Activated T-cell treated with anti-CD3 and anti-CD28 coated beads for 24 hours (primary cell): ENCODE data around the gene MAL.
"Not testable (repeated sequence)": the region's sequence is repeated elsewhere in the genome, so short reads cannot be mapped to it uniquely, and the experiment has no call there.

Experiments used
- DNase-seq: peaks from one replicate; pipeline ENCODE4 v3.0.0-alpha.2; 2020; ENCODE audit warnings: low read depth

The MAL gene

DNA sequence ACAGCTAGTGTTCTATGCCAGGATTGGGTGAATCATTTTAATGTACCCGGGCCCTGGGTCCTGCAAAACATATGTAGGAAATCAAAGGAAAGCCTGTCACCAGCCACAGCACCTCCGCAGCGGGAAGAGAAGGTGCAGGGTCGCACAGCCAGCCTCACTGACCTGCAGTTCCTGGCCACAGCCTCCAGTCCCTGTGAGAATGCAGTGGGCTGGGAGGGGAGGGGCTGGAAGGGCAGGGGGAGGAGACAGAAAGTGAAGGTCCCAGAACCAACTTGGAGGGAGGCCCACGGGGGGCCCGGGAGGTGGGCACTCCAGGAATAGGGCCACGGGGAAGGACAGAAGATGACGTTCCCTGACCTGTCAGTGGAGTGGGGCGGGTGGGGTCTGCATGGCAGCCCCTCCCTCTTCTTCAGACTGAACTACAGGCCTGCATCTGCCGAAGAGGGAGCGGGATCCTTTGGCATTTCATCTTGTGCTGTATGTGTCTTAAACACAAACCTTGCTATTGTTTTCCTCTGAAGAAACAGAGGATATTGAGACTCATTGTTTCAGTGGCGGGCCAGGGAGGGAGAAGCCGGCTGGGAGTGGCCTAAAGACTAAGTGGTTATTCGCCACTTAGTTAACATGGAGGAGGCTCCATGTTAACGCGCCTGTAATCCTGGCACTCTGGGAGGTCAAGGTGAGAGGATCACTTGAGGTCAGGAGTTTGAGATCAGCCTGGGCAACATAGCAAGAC, 7.5 kb downstream of the MAL start:
- DNase-seq, result no peak

DNA sequence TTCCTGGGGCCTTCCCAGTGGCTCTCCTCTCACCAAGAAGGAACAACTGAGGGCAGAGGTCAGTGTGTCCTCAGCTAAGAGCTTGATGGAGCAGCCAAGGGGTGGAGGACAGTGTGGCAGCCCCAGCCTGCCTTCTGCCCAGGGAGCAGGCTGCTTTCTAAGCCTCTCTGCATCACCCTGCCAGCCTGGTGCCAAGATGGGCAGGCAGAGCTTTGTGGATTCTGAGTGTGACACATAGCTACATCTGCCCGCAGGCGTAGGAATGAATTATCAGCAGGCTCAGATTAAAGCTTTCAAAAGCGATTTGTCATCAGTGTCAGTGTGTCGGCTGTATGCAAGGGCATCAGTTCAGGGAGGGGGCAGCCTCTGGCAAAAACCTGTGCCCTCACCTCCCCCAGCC, 8.7 kb downstream of the MAL start:
- DNase-seq, result no peak

DNA sequence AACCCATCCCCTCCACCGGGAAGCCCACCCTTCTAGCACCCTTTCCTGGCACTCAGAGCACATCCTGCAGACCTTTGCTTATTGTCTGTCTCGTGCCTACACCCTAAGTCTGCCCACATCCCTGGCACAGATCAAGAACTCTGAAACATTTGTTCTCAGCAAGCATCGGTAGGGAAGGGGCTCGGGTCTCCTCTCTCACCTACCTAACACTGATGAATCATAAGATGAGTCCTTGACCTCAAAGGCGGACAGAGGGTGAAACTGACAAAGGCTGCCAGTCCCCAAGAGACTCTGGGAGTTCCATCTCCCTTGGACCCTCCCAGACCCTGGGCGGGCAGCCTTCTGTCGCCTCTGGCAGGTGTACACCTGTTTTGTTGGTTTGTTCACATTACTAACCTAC, 9.3 kb downstream of the MAL start:
- no peak for DNase-seq

DNA sequence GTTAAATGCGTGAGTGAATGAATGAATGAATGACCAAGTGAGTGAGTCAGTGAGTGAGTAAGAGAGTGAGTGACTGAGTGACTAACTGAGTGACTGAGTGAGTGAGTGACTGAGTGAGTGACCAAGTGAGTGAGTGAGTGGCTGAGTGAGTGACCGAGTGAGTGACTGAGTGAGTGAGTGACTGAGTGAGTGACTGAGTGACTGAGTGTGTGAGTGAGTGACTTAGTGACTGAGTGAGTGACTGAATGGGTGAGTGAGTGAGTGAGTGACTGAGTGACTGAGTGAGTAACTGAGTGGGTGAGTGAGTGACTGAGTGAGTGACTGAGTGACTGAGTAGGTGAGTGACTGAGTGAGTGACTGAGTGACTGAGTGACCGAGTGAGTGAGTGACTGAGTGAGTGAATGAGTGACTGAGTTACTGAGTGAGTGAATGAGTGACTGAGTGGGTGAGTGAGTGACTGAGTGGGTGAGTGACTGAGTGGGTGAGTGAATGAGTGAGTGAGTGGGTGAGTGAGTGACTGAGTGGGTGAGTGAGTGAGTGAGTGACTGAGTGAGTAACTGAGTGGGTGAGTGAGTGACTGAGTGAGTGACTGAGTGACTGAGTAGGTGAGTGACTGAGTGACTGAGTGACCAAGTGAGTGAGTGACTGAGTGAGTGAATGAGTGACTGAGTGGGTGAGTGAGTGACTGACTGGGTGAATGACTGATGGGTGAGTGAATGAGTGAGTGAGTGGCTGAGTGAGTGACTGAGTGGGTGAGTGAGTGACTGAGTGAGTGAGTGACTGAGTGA, 11.3 kb downstream of the MAL start:
- DNase-seq, result no peak

DNA sequence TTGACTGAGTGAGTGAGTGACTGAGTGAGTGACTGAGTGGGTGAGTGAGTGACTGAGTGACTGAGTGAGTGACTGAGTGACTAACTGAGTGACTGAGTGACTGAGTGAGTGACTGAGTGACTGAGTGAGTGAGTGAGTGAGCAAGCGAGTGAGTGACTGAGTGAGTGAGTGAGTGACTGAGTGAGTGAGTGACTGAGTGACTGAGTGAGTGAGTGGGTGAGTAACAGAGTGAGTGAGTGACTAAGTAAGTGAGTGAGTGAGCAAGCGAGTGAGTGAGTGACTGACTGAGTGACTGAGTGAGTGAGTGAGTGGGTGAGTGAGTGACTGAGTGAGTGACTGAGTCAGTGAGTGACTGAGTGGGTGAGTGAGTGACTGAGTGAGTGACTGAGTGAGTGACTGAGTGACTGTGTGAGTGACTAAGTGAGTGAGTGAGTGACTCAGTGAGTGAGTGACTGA, 11.9 kb downstream of the MAL start:
- no peak for DNase-seq

DNA sequence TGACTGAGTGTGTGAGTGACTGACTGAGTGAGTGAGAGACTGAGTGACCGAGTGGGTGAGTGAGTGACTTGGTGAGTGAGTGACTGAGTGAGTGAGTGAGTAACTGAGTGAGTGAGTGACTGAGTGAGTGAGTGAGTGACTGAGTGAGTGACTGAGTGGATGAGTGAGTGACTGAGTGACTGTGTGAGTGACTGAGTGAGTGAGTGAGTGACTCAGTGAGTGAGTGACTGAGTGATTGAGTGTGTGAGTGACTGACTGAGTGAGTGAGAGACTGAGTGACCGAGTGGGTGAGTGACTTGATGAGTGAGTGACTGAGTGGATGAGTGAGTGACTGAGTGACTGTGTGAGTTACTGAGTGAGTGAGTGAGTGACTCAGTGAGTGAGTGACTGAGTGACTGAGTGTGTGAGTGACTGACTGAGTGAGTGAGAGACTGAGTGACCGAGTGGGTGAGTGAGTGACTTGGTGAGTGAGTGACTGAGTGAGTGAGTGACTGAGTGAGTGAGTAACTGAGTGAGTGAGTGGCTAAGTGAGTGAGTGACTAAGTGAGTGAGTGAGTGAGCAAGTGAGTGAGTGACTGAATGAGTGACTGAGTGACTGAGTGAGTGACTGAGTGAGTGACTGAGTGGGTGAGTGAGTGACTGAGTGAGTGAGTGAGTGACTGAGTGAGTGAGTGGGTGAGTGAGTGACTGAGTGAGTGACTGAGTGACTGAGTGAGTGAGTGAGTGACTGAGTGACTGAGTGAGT, 12.5 kb downstream of the MAL start:
- not testable (repeated sequence) for DNase-seq

DNA sequence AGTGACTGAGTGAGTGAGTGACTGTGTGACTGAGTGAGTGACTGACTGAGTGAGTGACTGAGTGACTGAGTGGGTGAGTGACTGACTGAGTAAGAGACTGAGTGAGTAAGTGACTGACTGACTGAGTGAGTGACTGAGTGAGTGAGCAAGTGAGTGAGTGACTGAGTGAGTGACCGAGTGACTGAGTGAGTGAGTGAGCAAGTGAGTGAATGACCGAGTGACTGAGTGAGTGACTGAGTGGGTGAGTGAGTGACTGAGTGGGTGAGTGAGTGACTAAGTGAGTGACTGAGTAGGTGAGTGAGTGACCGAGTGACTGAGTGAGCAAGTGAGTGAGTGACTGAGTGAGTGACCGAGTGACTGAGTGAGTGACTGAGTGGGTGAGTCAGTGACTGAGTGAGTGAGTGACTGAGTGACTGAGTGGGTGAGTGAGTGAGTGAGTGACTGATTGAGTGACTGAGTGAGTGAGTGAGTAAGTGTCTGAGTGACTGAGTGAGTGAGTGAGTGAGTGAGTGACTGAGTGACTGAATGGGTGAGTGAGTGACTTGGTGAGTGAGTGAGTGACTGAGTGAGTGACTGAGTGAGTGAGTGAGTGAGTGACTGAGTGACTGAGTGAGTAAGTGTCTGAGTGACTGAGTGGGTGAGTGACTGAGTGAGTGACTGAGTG, 13.3 kb downstream of the MAL start:
- no peak for DNase-seq

DNA sequence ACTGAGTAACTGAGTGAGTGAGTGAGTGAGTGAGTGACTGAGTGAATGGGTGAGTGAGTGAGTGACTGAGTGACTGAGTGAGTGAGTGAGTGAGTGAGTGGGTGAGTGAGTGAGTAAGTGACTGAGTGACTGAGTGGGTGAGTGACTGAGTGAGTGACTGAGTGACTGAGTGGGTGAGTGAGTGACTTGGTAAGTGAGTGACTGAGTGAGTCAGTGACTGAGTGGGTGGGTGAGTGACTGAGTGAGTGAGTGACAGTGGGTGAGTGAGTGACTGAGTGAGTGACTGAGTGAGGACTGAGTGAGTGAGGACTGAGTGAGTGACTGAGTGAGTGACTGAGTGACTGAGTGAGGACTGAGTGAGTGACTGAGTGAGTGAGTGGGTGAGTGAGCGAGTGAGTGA, 13.9 kb downstream of the MAL start:
- DNase-seq, result no peak

DNA sequence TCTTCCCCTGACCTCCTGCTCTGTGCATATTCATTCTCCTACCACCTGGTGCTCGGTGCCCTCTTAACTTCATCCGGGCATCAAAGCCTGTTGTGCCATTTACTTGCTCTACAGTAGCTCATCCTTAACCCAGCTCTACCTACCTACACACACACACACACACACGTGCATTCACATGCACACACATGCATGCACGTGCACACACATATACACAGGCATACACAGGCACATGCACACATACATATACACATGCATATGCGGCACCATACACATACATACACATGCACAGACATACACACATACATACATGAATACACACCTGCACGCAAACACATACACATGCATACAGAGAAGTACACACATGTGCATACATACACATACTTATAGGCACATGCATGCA, 14.5 kb downstream of the MAL start:
- no peak for DNase-seq

DNA sequence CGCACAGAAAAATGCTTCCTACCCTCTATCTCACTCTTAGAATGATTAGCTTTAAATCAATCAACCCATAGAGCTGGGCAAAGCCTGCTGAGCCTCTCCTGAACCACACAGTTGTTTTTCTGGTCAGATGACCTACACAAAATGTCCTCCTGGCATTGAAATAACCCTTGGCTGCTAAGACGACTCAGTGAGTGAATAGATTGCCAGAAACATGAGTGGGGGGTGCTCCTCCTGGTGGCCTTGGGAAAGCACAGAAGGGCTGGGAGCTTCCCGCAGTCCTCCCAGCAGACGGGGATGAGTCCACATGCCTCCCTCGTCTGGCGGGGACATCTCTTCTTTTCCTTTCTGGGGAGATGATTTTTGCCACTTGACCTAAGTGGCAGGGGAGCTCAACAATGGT, 14.9 kb downstream of the MAL start:
- no peak for DNase-seq

DNA sequence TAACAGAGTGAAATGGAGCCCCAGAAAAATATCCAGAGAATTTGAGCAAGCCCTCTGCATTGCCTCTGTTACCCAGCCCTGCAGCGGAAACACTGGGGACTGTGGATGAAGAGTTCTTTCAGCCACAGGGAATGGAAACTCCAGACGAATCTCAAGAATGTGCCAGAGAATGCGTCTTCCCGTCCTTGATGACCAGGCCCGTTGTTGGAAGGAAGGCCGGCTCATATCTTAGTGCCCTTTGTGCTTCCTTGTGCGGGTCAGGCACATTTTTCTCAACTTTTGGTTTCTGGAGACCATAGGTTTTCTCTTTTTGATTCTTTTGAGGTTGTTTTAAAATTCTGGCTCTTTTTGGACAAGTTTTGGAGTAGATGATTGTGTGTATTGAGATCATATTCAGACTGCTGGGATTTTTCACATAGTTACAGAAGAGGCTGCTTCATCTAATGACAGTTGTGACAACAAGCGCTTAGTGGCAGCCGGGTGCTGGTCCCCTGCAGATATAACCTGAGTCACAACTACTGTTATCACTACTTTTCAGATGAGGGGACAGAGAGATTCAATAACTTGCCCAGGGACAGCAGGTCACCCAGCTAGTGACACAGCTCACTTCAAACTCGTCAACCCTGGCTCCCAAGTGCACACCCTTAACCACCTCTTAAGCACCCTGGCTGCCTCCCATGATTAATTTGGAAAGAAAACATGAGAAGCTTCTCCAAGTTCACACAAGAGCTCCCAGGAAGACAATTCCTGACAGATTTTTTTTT, 15.7 kb downstream of the MAL start:
- no peak for DNase-seq

DNA sequence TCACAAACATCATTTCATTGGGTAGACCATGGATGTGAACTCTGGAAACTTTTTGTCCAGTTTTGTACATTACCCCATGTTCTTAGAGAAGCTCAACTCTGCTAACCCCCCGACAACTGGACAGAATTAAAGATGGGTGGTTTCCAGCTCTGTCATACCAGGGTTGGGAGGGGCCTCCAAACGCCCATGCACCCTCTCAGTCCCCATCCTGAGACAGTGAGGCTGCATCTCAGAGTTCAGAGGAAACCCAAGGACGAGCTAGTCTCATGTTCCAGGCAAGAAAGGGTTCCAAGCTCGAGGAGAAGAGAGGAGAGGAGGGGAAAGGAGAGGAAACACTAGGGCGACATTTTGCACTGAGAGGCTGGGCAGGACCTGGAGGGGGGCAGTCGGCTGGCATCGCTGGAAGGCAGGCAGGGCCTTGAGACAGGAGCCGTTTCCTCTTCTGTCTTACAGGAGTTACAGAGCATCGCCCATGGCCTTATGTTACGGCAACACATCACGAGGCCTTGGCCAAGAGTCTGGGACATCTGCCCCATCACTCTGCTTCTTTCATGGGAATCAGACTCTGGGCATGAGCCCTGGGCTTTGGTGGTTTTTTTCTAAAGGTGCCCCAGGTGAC, 16.4 kb downstream of the MAL start:
- DNase-seq, result no peak

DNA sequence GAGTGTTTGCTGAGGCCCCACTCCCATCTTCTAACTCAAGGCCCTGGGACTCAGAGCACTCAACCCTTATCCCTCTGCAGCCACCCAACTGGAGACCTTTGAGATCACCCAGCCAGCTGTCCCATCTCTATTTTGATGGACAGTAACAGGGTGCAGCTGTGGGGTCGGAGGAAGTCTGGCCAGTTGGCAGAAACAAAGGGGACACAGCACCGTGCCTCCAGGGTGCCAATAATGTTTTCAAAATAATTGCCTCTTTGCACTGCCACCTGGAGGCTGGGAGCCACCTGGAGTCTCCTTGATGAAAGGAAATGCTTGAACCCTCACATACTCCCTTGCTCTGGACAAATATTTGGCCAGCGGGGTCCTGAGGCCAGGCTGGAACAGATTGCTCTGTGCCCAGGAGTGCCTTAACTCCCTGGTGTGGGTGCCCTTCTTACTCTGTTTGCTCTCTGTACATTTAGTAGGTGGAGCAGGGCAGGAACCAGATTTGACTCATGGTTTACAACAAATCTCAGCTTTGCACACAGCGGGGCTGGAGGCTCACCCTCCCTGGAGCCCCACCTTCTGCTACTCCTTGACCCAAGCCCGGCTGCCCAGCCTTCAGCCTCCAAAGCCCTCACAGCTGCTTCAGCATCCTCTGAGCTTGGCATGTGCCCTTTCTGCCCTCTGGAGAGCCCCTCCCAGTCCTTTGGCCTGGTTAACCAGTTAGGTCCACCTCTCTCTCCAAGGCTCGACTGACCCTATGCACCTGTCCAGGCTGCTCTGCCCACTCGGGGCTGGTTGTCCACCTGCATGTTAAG, 17.2 kb downstream of the MAL start:
- DNase-seq, result no peak

DNA sequence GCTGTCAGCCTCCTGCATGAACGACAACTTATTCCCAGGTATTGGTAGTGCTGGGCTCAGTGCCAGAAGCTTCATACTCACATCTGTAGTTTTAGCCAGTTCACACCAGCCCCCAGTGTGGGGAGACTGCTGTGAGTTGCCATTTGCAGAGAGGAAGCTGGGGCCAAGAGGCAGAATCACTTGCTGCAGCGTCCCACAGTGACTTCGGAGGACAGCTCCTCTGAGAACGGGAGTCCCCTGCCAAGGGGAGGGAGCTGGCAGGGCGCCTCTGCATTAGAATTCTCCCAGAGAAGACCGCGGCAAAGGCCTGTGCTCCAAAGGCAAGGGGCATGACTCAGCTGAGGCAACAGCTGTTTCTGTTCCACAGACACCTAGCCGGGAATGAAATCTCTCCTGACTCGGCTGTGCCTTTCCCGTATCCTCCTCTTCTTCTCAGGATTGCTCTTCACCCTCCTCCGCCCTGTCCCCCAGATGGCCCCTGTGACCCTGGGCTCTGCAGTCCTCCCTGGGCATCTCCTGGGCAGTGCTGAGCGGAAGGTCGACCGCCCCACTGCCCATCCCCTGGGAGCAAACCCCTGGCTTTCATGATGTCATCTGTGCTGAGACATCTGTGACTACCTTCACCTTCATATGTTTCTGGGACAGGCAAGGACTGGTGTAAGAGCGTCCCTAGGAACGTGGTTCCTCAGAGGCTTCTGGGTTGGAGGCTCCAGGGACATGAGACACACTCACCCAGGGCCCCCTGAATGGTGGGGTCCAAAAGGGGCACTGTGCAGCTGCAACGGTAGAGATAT, 18.0 kb downstream of the MAL start:
- no peak for DNase-seq

DNA sequence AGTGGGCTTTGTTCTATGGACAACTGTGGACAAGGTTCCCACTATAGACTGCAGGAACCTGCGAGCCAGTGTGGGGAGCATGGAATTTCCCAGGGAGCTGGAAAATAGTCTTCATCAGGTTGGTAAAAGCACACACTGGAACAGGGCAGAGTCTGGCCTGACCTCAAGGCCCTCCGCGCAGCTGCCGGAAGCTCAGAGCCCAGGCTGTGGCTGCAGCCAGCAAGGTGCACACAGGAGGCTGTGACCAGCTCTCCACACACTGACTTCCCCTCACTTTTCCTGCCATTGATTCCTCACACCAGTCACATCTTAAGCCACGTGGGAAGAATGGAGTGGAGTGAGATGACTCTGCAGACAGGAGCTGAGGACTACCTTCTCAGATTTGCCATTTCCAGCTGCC, 19.1 kb downstream of the MAL start:
- DNase-seq, result no peak

DNA sequence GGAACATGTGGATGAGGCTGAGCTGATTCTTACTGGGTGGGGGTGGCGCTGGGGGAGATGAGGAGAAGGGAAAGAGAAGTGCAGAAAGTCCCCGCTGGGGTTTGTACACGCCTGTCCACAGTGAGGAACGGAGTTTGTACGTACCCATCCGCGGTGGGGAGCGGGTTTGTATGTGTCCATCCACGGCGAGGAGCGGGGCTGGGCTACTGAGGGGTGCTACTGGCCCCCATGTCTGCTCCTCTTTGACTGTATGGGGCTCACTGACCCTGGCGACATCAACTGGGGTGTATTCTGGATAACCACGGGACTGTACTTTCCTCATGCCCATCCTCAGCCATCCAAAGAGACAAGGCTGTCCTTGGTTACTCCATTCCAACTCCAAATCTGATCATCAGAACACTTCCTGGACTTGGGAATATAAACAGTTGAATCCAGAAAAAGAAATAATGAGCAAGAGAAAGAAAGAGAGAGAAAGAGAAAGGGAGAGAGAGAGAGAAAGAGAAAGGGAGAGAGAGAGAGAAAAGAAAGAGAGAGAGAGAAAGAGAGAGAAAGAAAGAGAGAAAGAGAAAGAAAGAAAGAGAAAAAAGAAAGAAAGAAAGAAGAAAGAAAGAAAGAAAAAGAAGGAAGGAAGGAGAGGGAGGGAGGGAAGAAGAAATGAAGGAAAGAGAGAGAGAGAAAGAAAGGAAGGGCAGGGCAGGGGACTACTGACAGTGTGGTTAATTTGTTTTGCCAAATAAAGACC, 21.0 kb downstream of the MAL start:
- no peak for DNase-seq

DNA sequence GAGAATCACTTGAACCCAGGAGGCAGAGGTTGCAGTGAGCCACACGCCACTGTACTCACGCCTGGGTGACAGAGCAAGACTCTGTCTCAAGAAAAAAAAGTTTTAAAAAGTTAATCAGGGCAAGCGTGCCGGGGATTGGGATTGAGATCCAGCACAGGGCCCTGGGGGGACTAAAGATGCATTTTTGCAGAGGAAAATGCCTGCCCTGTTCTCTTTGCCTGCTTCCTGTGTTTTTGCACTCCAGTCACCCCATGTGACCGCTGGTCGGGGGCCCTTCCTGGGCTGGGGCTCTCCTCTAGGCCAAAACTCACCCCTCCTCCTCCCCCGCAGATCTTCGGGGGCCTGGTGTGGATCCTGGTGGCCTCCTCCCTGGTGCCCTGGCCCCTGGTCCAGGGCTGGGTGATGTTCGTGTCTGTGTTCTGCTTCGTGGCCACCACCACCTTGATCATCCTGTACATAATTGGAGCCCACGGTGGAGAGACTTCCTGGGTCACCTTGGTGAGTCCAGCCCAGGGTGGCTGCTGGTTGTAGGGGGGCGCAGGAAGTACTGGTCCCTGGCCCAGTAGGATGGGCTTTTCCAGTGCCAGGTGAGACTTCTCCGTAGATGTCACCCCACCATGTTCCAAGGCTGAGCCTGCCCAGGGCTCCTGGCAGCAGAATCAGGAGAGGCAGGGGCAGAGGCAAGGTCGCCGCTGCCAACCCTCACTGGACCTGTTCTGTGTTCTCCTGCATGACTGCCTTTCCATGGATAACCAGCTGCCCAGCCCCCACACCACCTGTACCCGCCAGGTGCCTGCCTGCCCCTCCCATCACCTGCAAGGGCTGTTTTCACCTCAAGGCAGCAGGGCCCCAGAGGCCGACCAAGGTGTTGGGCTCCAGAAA, 22.4 kb downstream of the MAL start:
- DNase-seq, result no peak
